GM12801 (cell line): ENCODE data around the gene TTC39A.

ENCODE experiments used
- CTCF ChIP-seq: IDR thresholded peaks from one replicate; pipeline ENCODE4 v1.5.1; 2011; ENCODE audit warnings: control low read depth; ENCODE audit not compliant: insufficient read length; ENCODE audit errors: extremely low read depth

TTC39A gene

DNA sequence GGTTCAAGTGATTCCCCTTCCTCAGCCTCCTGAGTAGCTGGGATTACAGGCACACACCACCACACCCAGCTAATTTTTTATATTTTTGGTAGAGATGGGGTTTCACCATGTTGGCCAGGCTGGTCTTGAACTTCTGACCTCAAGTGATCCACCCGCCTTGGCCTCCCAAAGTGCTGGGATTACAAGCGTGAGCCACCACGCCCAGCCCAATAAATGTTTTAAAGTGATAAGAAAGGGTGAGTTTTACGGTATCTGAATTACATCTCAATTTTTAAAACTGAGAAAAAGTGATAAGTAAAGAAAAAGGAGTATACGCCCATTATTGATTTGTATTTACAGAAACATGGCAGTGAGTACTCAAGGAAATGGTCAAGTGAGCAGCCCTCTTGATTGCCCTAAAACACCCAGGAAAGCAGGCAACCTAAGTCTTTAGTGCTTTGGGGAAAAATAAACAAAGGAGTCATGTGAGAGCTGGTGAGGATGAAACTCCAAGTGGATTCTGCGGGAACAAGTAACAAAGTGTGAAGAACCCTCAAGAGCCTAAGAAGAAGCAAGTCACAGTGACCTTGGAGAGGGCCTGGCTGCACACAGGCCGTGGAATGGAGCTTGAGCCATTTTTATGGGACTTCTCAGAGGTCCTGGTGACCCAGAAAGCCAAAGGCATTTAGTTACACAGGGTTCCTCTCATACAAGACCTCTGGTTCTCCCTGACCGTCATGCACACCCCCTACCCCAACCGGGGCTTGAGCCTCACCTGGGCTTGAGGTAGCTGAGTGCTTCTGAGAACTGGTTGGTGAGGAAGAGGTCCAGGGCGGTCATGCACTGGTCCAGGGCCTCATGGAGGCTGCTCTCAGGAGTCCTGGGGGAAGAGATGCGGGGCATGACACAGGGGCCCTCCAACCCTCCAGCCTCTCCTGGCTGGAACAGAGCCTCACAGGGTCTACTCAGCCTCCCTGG lies 9.1 kb downstream of the TTC39A start:
- TF ChIP-seq CTCF = no peak

DNA sequence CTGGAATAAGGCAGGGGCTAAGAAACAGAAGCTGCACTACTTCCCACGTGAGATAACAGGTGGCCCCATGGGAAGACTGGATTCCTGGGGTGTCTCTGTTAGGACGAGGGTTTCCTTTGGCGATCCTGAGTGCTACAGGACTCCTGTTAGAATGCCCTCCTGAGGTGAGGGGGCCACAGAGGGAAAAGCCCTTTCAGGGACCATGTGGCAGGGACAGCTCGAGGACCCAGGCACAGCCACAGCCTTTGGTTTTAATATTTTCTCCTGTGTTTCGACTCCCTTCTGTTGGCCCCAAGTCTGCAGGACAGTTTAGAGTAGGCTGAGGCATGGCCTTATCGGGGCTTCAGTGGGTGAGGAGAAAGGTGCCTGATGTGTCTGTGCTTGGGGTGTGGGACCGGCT lies 12.6 kb downstream of the TTC39A start:
- TF ChIP-seq CTCF = no peak

- no peak for TF ChIP-seq CTCF
These were observed 13.6 kb downstream of the TTC39A start for GRCh38 chr1:51316846-51317120.

DNA sequence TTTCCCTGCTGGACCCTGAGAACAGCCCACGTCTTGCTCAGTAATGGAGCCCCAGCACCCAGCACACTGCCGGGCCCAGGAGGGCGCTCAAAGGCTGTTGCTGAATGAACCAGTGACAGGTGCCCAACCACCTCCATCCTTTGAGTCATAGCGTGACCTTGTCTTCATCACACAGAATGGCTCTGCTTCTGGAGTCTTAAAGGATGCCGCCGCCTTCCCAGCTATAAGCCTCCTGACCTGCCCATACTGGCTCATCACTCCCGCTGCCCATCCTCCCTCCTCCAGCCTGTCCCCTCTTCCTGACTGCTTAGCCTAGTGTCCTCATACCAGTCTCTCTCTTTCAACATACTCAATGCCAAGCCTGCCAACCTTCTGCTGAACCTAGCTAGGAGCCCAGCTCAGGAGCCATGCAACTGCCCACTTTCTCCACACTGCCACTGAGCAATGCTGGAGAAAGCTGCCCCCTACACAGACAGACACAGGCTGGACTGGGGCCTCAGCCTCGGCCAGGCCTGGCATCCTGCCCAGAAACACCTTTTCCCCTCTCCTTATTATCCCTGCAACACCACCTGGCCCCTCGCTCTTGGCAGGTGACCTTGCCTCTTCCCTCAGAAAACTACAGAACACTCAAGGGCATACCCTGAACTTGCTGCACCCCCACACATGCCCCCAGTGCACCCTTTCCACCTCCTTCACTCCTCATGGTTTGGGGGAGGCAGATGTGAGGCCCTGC lies 14.1 kb downstream of the TTC39A start:
- TF ChIP-seq CTCF = no peak

DNA sequence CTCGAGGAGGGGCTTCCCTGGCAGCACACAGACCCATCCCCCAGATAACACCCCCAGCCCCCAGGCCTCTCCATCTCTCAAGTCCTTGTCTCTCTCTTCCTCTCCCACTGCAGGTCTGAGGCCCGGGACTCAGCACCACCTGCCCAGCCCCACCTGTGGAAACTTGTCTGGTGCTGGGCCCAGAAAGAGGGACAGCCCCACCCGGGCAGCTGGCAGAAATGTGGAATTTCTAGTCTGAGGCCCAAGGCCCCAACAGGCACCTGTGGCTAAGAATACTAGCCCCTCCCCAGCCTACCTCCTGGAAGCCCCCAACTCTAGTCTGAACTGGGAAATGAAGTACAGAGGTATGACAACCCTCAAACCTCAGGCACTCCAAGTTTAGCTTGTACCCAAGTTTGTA lies 15.4 kb downstream of the TTC39A start:
- TF ChIP-seq CTCF = no peak

DNA sequence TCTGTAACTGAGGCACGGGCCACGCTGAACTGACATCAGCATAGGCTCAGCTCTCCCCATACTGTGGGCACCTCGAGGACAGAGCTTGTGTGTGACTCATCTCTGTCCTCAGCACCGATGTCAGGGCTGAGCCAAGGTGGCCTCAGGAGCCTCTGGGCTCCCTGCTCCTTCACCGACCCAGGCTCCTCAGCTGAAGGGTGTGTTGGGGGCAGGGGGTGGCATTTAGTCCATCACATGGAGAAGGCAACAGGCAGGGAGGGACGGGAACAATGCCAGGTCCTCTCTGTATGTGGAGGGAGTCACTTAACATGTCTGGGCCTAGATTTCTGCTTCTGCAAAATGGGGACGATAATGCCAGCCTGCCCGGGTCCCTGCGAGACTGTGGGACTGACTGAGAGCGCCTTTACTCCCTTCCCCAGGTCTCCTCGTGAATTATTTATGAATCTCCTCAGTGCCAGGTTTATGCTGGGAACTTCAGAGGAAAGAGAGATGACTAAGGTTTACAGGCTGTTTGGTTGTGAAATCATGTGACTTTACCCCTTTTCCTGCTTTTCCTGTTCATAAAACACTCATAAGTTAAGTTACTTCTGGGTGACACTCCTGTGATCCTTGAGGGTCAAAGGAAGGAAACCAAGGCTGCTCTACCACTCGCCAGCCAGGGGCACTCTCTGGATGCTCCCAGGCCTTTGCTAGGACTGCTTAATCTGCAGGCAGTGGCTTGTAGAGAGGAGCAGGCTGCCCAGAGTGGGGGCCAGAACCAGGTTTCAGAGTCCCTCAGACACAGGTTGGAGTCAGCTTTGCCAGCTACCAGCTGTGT lies 16.2 kb downstream of the TTC39A start:
- no peak for TF ChIP-seq CTCF

DNA sequence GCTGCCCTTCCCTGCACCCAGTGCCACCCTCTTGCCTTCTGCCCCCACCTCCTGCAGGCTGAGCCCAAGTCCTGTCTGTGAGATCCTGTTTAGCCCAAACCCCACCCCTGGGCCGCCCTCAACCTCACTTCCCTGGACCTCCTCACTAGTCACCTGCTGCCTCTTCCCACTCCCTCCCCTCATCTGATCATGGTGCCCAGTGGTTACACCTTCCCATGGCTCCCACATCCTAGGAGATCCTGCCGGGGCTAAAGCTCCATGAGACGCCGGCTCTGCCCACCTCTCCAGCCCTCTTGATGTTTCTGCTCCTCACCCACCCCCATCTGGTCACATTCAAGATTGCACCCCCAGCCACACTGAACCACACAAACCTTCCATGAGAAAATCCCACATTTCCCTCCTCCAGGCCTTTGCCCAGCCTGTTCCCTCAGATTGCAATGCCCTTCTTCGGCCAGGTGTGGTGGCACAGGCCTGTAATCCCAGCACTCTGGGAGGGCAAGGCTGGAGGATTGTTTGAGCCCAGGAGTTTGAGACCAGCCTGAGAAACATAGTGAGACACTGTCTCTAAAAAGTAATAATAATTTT lies 17.0 kb downstream of the TTC39A start:
- TF ChIP-seq CTCF = no peak
